Right ventricle myocardium inferior (tissue), 1 donor: ENCODE measurements around the gene TMEM63A. TPM values are rescaled to one million over a fixed set of nuclear protein-coding genes. Genes with fewer than 3 reads are reported as not detected.

Source experiments
- ATAC-seq: fragments of 200-7000 bp; cut with Tn5 transposase; one replicate; pipeline ENCODE4 v1.9.1; 2020; ENCODE audit warnings: mild to moderate bottlenecking, moderate library complexity
- DNase-seq: peaks from one replicate; pipeline ENCODE4 v3.0.0; 2021; ENCODE audit errors: missing footprints
- intact Hi-C: fragments of 100-400 bp; cut with DNase I; formaldehyde crosslinking; loops from one replicate; pipeline ENCODE4 v1.11.0; 2022
- total RNA-seq: library from RNA; stranded (reverse); fragmentation: NEBNext Ultra II Directional; extraction: Animal tissue kit (Norgen Biotek cat#: 25700); gene quantifications from one replicate; pipeline ENCODE4 v1.2.1, GENCODE V29; 2021
- donor health status: DM: no; HTN: yes; CAD: no; lungs with severe emphysema.

Gene TMEM63A
- total RNA-seq, 1 donor from 2014 or later = 30.6 TPM

DNA sequence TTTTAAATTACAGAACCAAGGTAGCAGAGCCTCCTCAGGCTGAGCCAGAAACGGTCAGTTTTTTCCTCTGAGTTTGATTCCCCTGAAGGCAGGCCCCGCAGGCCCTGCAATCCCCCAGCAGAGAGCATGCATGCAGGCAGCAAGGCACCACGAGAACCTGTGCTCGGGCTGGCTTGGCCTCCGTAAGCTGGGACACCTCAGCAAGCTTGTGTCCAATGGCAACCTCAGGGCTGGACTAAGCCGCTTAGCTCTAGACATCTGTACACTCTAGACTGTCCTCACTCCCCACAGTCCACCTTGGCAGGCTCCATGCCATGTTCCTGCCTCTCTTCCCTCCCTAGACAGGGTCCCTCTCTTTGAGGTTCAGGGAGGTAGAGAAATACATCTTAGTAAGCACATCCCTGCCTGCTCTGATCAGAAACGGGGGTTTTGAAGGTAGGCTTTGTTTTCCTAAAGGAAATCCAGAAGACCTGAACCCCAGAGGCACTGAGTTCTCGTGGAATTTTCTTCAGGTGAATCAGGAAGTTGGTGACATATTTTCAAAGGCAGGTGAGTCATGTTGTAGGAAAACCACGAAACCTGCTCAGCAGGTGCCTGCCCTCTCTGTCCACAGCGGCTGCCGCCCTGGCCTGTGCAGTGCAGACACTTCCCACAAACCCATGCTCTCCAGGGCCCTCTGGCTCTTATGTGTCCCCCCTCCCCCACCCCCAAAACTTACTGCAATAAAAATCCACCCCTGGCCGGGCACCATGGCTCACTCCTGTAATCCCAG is 7.0 kb downstream of the TMEM63A start:
- ATAC-seq (no peak), DNase-seq (no peak)
- intact Hi-C loops = no loop called here

GRCh38 chr1:225874431-225874830 is 7.7 kb downstream of the TMEM63A start:
- no peak for DNase-seq
- intact Hi-C loops = no loop called here
- ATAC-seq = no peak

GRCh38 chr1:225873281-225873850 is 8.8 kb downstream of the TMEM63A start:
- DNase-seq (no peak), ATAC-seq (no peak)
- intact Hi-C loops = no loop called here

- intact Hi-C loops = no loop called here
Measured at GRCh38 chr1:225872075-225872430, 10.1 kb downstream of the TMEM63A start.

DNA sequence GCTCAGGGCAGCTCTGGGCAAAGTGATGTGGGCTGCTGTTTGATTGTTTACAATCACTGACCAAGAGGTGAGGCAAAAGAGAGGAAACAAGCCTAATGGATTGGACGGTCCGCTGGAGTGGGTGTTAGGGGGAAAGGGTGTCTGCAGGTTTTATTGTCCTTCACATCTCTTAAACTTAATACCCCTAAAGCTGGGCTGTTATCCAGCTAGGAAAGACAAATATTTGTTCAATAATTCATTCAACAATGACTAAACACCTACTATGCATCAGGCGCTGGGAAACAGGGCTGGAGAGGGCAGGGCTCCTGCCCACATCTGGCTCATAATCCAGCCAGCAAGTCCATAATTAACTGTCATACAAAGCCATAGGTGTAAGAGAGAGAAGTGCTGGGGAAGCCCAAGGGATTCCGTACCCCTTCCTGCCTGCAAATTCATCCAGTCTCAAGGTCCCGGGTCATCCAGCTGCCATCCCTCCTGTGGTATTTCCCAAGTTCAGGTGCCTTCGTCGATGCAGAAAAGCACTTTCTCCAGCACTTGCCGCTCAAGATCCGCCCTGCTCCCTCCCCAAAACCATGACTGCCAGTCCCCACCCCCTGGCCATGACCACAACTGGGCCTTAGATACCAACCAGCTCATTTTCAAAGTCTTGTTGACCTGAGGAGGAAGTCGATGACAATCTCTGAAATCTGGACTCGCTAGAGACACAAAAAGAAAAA is 10.7 kb downstream of the TMEM63A start:
- ATAC-seq (no peak), DNase-seq (no peak)
- intact Hi-C loops = no loop called here

More at GRCh38 chr1:225872075-225872430, 10.1 kb downstream of the TMEM63A start:
- DNase-seq = no peak
- ATAC-seq = no peak

- intact Hi-C loops = no loop called here
- ATAC-seq (no peak), DNase-seq (no peak)
Measured at GRCh38 chr1:225870911-225871310, 11.3 kb downstream of the TMEM63A start.

- ATAC-seq (no peak), DNase-seq (no peak)
- intact Hi-C loops = no loop called here
Measured at GRCh38 chr1:225868631-225869330, 13.4 kb downstream of the TMEM63A start.

DNA sequence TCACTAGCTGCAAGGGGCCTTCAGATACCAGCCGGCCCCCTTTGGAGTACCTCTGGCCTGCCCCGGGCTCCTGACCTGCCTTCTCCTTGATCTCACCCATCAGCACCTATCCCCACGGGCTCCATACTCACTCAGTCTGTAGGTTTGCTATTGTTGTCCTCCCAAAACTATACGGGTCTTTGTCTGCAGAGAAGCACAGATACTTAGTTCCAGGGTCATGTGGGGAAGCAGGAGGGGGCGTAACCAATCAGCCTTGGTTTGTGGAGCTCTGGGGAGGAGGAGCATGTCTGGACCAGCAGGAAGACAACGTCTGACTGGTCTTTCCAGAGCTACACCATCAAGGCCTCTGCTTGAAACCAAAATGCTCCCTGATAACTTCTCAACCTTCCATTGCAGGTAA is 15.2 kb downstream of the TMEM63A start:
- ATAC-seq (no peak), DNase-seq (no peak)
- intact Hi-C loops = no loop called here

DNA sequence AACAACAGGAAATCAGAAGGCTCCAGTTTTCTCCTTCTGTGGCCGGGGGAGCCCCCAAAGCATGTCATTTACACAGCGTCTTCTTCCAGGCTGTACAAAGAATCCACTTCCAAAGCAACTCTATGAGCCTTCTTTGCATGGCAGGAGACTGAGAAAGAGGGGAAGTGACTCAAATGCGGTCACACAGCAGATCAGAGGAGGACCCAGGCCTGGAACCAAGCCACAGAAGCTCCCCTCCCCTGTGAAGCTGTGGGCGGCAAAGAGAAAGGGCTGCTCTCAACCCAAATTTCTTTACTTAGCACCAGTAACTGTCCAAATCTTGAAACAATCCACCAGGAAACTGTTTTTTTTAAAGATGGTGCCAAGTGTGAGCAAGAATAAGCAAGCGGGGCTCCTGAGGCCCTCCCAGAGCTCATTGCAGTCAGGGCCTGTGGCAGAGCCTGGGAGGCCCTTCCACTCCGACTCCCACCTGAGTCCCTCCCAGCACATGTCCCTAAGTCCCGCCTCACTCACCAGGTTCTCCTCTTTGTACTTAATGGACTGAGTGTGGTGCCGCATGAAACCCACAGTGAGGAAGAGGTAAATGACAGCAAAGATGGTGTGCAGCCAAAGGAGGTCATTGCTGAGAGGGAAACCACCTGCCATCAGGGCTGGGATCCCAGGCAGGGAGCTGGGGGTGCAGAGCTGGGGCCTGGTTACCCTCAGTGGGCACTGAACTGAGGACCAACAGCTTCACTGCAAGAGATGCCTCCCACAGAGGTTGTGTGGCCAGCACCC is 15.9 kb downstream of the TMEM63A start:
- intact Hi-C loops = no loop called here
- ATAC-seq (no peak), DNase-seq (no peak)

- DNase-seq (no peak), ATAC-seq (no peak)
- intact Hi-C loops = no loop called here
Measured at GRCh38 chr1:225865514-225865913, 16.7 kb downstream of the TMEM63A start.

DNA sequence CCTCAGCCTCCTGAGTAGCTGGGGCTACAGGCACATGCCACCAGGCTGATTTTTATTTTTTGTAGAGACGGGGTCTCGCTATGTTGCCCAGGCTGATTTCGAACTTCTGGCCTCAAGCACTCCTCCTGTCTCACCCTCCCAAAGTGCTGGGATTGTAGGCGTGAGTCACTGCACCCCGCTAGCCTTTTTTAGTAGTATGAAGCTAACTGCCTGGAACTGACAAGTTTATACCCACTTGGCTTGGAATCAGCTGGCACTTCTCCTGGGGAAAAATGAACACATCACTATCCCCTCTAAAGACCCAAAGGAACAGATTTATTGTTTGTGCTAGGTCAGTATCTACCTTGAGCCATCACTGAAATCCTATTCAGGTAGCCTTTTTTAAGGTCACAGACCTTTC is 19.0 kb downstream of the TMEM63A start:
- intact Hi-C loops = no loop called here
- ATAC-seq (no peak), DNase-seq (no peak)

- DNase-seq = no peak
- intact Hi-C loops = no loop called here
- no peak for ATAC-seq
Measured at GRCh38 chr1:225862581-225862950, 19.6 kb downstream of the TMEM63A start.

GRCh38 chr1:225861834-225862580 is 20.2 kb downstream of the TMEM63A start:
- DNase-seq (no peak), ATAC-seq (no peak)
- intact Hi-C loops = no loop called here

DNA sequence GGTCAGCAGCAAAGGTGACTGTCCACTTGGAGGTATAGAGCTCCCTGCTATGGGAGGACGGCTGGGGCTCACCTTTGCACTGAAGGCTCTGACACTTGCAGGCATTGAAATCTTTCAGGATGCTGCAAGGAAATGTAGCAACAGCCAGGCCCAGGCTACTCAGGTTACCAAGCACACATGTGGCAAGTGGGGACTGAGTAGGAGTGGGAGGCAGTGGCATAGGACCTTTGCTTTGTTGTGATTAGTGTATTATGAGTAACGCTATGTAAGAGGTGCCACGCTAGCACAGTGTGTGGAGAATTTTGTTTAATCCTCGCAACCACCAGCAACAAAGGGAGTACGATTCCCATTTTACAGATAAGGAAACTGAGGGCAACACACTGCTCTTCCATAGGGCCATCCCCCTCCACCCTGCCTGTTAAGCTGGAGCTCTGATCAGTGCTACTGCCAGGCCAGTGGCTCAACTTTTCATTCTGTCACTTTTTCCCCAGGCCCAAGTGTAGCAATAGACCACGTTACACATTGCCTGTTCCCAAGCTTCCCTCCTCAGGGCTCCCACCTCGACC is 21.2 kb downstream of the TMEM63A start:
- intact Hi-C loops = no loop called here
- DNase-seq = no peak
- ATAC-seq = no peak

DNA sequence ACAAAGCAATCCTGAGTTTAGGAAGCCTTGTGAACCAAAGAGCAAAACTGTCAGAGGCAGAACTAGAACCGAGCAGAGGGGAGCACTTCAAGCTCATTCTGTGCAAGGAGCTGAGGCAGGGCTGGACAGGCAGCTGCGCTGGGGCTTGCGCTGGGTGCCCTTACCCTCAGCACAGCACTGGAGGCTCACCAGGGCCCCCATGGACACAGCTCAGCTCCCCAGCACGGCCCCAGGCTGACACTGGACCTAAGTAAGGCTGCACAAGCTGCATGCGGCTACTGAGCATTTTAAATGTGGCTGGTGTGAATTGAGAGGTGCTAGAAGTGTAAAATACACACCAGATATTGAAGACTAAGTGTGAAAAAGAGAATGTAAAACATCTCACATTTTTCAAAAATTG is 22.1 kb downstream of the TMEM63A start:
- intact Hi-C loops = no loop called here
- ATAC-seq (no peak), DNase-seq (no peak)

DNA sequence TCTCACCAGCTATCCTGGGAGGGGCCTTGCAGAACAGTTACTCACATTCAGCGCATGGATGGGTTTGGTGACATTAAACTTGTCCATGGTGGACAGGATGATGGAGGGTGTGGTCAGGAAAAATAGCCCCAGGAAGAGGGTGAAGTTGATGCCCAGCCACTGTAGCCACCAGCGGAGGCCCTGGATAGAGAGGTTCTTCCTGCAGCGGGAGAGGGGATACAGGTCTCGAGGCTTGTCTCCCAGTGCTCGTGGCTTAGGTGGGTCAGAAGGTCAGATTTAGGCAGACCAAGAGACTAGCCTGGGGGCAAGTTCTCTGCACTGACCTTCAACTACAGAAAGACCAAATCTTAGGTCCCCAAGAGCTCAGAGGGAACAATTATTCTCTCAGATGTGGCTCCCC is 23.0 kb downstream of the TMEM63A start:
- no peak for DNase-seq
- intact Hi-C loops = no loop called here
- ATAC-seq = no peak

GRCh38 chr1:225857256-225857655 is 24.9 kb downstream of the TMEM63A start:
- DNase-seq (no peak), ATAC-seq (no peak)
- intact Hi-C loops = no loop called here
